Spleen (tissue), 7 donors: ENCODE results near the gene ADSS2.

ENCODE experiments used
- CTCF ChIP-seq, 11 experiments: fragments of 200-600 bp in 7 of 11; fragments of 450-650 bp in 4 of 11; sonication (generic) in 4 of 11; IDR thresholded peaks in 8 of 11; conservative IDR thresholded peaks in 3 of 11; 1 replicate in 7 of 11; 2 replicates in 4 of 11; pipeline versions ENCODE4 v1.4.0 to v1.8.0; 2016 to 2021; ENCODE audit warnings: antibody characterized with exemption in 11 of 11, inconsistent platforms in 4 of 11, mild to moderate bottlenecking in 1 of 11
- POLR2A ChIP-seq, 3 donors: fragments of 450-650 bp; IDR thresholded peaks; one replicate each; pipeline ENCODE4 v1.5.1; 2017; ENCODE audit warnings: antibody characterized with exemption in 3 of 3, mild to moderate bottlenecking in 1 of 3
- POLR2AphosphoS5 ChIP-seq, 3 donors: sonication (generic); formaldehyde crosslinking; IDR thresholded peaks; one replicate each; pipeline ENCODE4 v1.5.1; 2017; ENCODE audit warnings: antibody characterized with exemption in 3 of 3
- donor health status: DM: no; HTN: no; CAD: no; lungs with moderate emphysema.
- donor health status: DM: no; HTN: no; CAD: no.
- donor health status: DM: no; HTN: no; CAD: no.

DNA sequence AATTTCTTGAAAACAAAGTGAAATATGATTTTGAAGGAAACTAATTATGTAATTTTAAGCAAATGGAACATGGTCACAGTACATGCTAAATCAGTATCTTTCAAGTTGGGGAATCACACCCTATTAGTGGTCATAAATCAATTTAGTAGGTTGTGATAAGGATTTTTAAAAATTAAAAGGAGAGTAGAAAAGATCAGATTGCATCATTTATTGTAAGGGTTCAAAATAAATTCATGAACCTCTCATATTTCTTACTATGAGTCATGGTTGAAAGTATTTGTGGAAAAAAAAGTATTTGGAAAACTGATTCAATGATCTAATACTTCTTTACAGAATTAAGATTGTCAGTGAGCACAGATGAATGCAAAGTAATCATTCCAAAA lies 14.6 kb downstream of the ADSS2 start:
- no peak for TF ChIP-seq CTCF (IDR thresholded peaks at IDR 0.05 in 8 of 11, conservative IDR thresholded peaks at IDR 0.05 in 3 of 11)
- TF ChIP-seq POLR2A (IDR thresholded peaks at IDR 0.05) = no peak
- no peak for TF ChIP-seq POLR2AphosphoS5 (IDR thresholded peaks at IDR 0.05)
